HepG2 (cell line): ENCODE results near the gene HTRA2. TPM values are rescaled to one million over a fixed set of nuclear protein-coding genes. Genes with fewer than 3 reads are reported as not detected.

Source experiments
- AHDC1 ChIP-seq: sonication (generic); formaldehyde crosslinking; IDR thresholded peaks from 2 replicates; pipeline ENCODE4 v1.5.1; 2020; ENCODE audit warnings: mild to moderate bottlenecking, missing genetic modification reagents, borderline replicate concordance
- MYC ChIP-seq: sonication (generic); formaldehyde crosslinking; IDR thresholded peaks from 2 replicates; pipeline ENCODE4 v1.9.0; 2021; ENCODE audit warnings: missing genetic modification reagents, borderline replicate concordance
- PHF20 ChIP-seq: sonication (generic); formaldehyde crosslinking; IDR thresholded peaks from 2 replicates; pipeline ENCODE4 v1.5.0; 2020; ENCODE audit warnings: mild to moderate bottlenecking, missing genetic modification reagents
- SRF ChIP-seq: IDR thresholded peaks from 2 replicates; pipeline ENCODE4 v1.6.1; 2011; ENCODE audit warnings: mild to moderate bottlenecking, low read depth, low read length, moderate library complexity
- SSRP1 ChIP-seq: IDR thresholded peaks from 2 replicates; pipeline ENCODE4 v1.6.1; 2016; ENCODE audit warnings: control low read depth
- TBX3 ChIP-seq: fragments of 450-650 bp; IDR thresholded peaks from 2 replicates; pipeline ENCODE4 v1.6.1; 2017; ENCODE audit warnings: antibody characterized with exemption, mild to moderate bottlenecking, inconsistent platforms, borderline replicate concordance
- ZBTB42 ChIP-seq: sonication (generic); formaldehyde crosslinking; IDR thresholded peaks from 2 replicates; pipeline ENCODE4 v1.5.0; 2020; ENCODE audit warnings: mild to moderate bottlenecking, missing genetic modification reagents
- ZFP36 ChIP-seq: fragments of 150-350 bp; IDR thresholded peaks from 2 replicates; pipeline ENCODE4 v1.6.1; 2018; ENCODE audit warnings: borderline replicate concordance, low read length, low read depth; ENCODE audit not compliant: partially characterized antibody
- ZGPAT ChIP-seq: IDR thresholded peaks from 2 replicates; pipeline ENCODE4 v1.6.1; 2016; ENCODE audit warnings: mild to moderate bottlenecking
- ZNF280D ChIP-seq: sonication (generic); formaldehyde crosslinking; IDR thresholded peaks from 2 replicates; pipeline ENCODE4 v1.5.1; 2020; ENCODE audit warnings: mild to moderate bottlenecking, missing genetic modification reagents
- ZNF282 ChIP-seq: fragments of 450-650 bp; IDR thresholded peaks from 2 replicates; pipeline ENCODE4 v1.6.1; 2018; ENCODE audit not compliant: partially characterized antibody
- ZNF496 ChIP-seq: sonication (generic); formaldehyde crosslinking; IDR thresholded peaks from 2 replicates; pipeline ENCODE4 v1.8.1; 2023; ENCODE audit warnings: mild to moderate bottlenecking, moderate library complexity, missing genetic modification reagents; ENCODE audit not compliant: insufficient replicate concordance
- ZNF574 ChIP-seq: sonication (generic); formaldehyde crosslinking; IDR thresholded peaks from 2 replicates; pipeline ENCODE4 v1.4.0; 2020; ENCODE audit warnings: missing genetic modification reagents
- ZNF580 ChIP-seq: IDR thresholded peaks from 2 replicates; pipeline ENCODE4 v1.6.1; 2016; ENCODE audit warnings: low read depth, borderline replicate concordance
- polyA plus RNA-seq, 8 experiments: library from polyadenylated mRNA; depleted of rRNA in 3 of 8; stranded (reverse) in 7 of 8; unstranded in 1 of 8; fragments of >200 nt; fragmentation: Illumina TruSeq in 4 of 8; extraction: Trizol in 4 of 8; gene quantifications; 2 replicates each; pipeline versions ENCODE4 v1.2.1 to v1.2.3, GENCODE V29; 2011 to 2016; ENCODE audit warnings: low read depth in 4 of 8, missing spikeins in 1 of 8, mixed read lengths in 1 of 8; ENCODE audit not compliant: insufficient read depth in 1 of 8
- total RNA-seq, 5 experiments: library from RNA; depleted of rRNA; stranded (reverse); fragments of >200 nt; fragmentation: Illumina TruSeq; extraction: Trizol; gene quantifications; 2 replicates each; pipeline ENCODE4 v1.2.3, GENCODE V29; 2016; ENCODE audit warnings: low read depth in 1 of 5

HTRA2 gene
- total and polyA plus RNA-seq, 2 of the 13 experiments (the other 11 are each of a cell fraction or from before 2014, with no cell fraction given) = 47.7 to 50.3 TPM

GRCh38 chr2:74529357-74530238, at the start of gene HTRA2, which contains the start of gene AUP1 (continued):
- TF ChIP-seq TBX3 (0 out of 2 replicates have a peak, but pooled peaks have one; percentile 48), ZBTB42 (CRISPR knock-in tag) (peak; percentile 84; the same call in 1 of the 2 replicates), ZGPAT (CRISPR knock-in tag) (peak; percentile 98), ZNF496 (CRISPR knock-in tag) (no peak), MYC (CRISPR knock-in tag) (peak; percentile 84), PHF20 (CRISPR knock-in tag) (peak; percentile 94), AHDC1 (0 out of 2 replicates have a peak, but pooled peaks have one; percentile 15), ZFP36 (no peak), ZNF280D (CRISPR knock-in tag) (peak; percentile 50), SRF (0 out of 2 replicates have a peak, but pooled peaks have one; percentile 19), ZNF282 (no peak), ZNF574 (CRISPR knock-in tag) (peak; percentile 98), SSRP1 (no peak), ZNF580 (peak; percentile 48; the same call in 1 of the 2 replicates)
